Activated CD8-positive, alpha-beta T cell treated with anti-CD3 and anti-CD28 coated beads for 36 hours (primary cell): Measurements from ENCODE around the gene MCF2L2. TPM values are rescaled to one million over a fixed set of nuclear protein-coding genes. Genes with fewer than 3 reads are reported as not detected.

Experiments used
- ATAC-seq: fragments of 200-7000 bp; cut with Tn5 transposase; one replicate; pipeline ENCODE4 v1.10.0; 2021; ENCODE audit warnings: mild to moderate bottlenecking, moderate library complexity
- CTCF ChIA-PET: fragments of 350-600 bp; sonication (Branson Sonifier 250); formaldehyde crosslinking; loops from one replicate; lab custom pipeline; 2021; ENCODE audit warnings: antibody characterized with exemption; lab: Charles Lee
- POLR2A ChIA-PET: fragments of 350-600 bp; sonication (Branson Sonifier 250); formaldehyde crosslinking; loops from one replicate; lab custom pipeline; 2021; ENCODE audit warnings: antibody characterized with exemption; lab: Charles Lee
- DNase-seq: peaks from one replicate; pipeline ENCODE4 v3.0.0-alpha.2; 2020
- H3K27ac Mint-ChIP-seq: one replicate; pipeline ENCODE4 v1.8.0; 2021; ENCODE audit warnings: mild to moderate bottlenecking, mixed read lengths
- H3K27me3 Mint-ChIP-seq: one replicate; pipeline ENCODE4 v1.8.0; 2021; ENCODE audit warnings: mixed read lengths
- H3K36me3 Mint-ChIP-seq: one replicate; pipeline ENCODE4 v1.8.0; 2021; ENCODE audit warnings: low read depth, mixed read lengths
- H3K4me1 Mint-ChIP-seq: one replicate; pipeline ENCODE4 v1.8.0; 2021; ENCODE audit warnings: low read depth, mixed read lengths
- H3K4me3 Mint-ChIP-seq: one replicate; pipeline ENCODE4 v1.8.0; 2021; ENCODE audit warnings: mild to moderate bottlenecking, moderate library complexity, mixed read lengths
- H3K9me3 Mint-ChIP-seq: one replicate; pipeline ENCODE4 v1.8.0; 2021; ENCODE audit warnings: mixed read lengths
- CTCF ChIP-seq: fragments of 200-600 bp; IDR thresholded peaks from one replicate; pipeline ENCODE4 v1.8.0; 2022; ENCODE audit warnings: antibody characterized with exemption, mild to moderate bottlenecking
- intact Hi-C: fragments of 100-400 bp; cut with micrococcal nuclease; formaldehyde crosslinking; loops from one replicate; pipeline ENCODE4 v1.10.0; 2022
- total RNA-seq, 2 experiments: library from RNA; stranded (reverse); gene quantifications; one replicate each; pipeline ENCODE4 v1.2.3, GENCODE V29; 2021

The MCF2L2 gene
- total RNA-seq, 2 experiments from 2014 or later, result 3.5 to 3.7 TPM

GRCh38 chr3:183269345-183269744 is 159.1 kb downstream of the MCF2L2 start:
- no peak for TF ChIP-seq CTCF
- ChIA-PET POLR2A (interaction anchor here (0.7 kb wide), 1 partner anchor 84 kb away, joined by 4 read pairs; no protein-coding TSS in a partner anchor), CTCF (no interaction called here)
- intact Hi-C loops, result loop anchor here (5.0 kb wide), 1 partner anchor 108 kb away; no protein-coding TSS in a partner anchor
- no peak overlapping the region for H3K27ac Mint-ChIP-seq
- H3K36me3 Mint-ChIP-seq, result peaks cover 47% of the 10 kb centered on the region
- DNase-seq (no peak), ATAC-seq (no peak)
- no peaks in the 10 kb centered on the region for H3K9me3 Mint-ChIP-seq
- H3K4me3 Mint-ChIP-seq, result no peak overlapping the region
- no peaks in the 10 kb centered on the region for H3K27me3 Mint-ChIP-seq
- H3K4me1 Mint-ChIP-seq, result peaks cover 36% of the 10 kb centered on the region

GRCh38 chr3:183268366-183268765 is 160.1 kb downstream of the MCF2L2 start:
- no peak for TF ChIP-seq CTCF
- ChIA-PET CTCF (no interaction called here), POLR2A (interaction anchor here (1.5 kb wide), 1 partner anchor 12 kb away, joined by 6 read pairs; no protein-coding TSS in a partner anchor)
- no peak overlapping the region for H3K4me3 Mint-ChIP-seq
- H3K27me3 Mint-ChIP-seq, result no peaks in the 10 kb centered on the region
- DNase-seq, result peak; percentile 35
- no peak for ATAC-seq
- H3K36me3 Mint-ChIP-seq, result peaks cover 44% of the 10 kb centered on the region
- no peaks in the 10 kb centered on the region for H3K9me3 Mint-ChIP-seq
- no peak overlapping the region for H3K27ac Mint-ChIP-seq
- H3K4me1 Mint-ChIP-seq, result peaks cover 33% of the 10 kb centered on the region
- intact Hi-C loops, result loop anchor here (5.0 kb wide), 1 partner anchor 109 kb away; no protein-coding TSS in a partner anchor

- DNase-seq (no peak), ATAC-seq (no peak)
- H3K27ac Mint-ChIP-seq, result no peak overlapping the region
- ChIA-PET POLR2A (interaction anchor here (1.1 to 1.5 kb wide), 2 partner anchors 13 to 17 kb away, joined by 3 to 6 read pairs; no protein-coding TSS in a partner anchor), CTCF (interaction anchor here (3.1 kb wide), 1 partner anchor 115 kb away, joined by 21 read pairs; no protein-coding TSS in a partner anchor)
- no peaks in the 10 kb centered on the region for H3K27me3 Mint-ChIP-seq
- no peak for TF ChIP-seq CTCF
- peaks cover 41% of the 10 kb centered on the region for H3K36me3 Mint-ChIP-seq
- H3K9me3 Mint-ChIP-seq, result no peaks in the 10 kb centered on the region
- H3K4me3 Mint-ChIP-seq, result no peak overlapping the region
- H3K4me1 Mint-ChIP-seq, result peaks cover 28% of the 10 kb centered on the region
- intact Hi-C loops, result loop anchor here (5.0 kb wide), 1 partner anchor 110 kb away; no protein-coding TSS in a partner anchor
These were observed 161.3 kb downstream of the MCF2L2 start for GRCh38 chr3:183267140-183267539.

GRCh38 chr3:183266454-183266853 is 162.0 kb downstream of the MCF2L2 start:
- Mint-ChIP-seq H3K36me3 (peaks cover 39% of the 10 kb centered on the region), H3K9me3 (no peaks in the 10 kb centered on the region), H3K4me3 (no peak overlapping the region), H3K27me3 (no peaks in the 10 kb centered on the region), H3K4me1 (peaks cover 28% of the 10 kb centered on the region), H3K27ac (no peak overlapping the region)
- ATAC-seq, result peak; percentile 67
- peak; percentile 43 for DNase-seq
- intact Hi-C loops, result loop anchor here (1.0 to 5.0 kb wide), 2 partner anchors 19 to 111 kb away; no protein-coding TSS in a partner anchor
- CTCF ChIA-PET, result interaction anchor here (1.2 to 3.1 kb wide), 4 partner anchors 9 to 116 kb away, joined by 3 to 21 read pairs (median 10); no protein-coding TSS in a partner anchor
- POLR2A ChIA-PET, result interaction anchor here (0.6 to 2.0 kb wide), 6 partner anchors 8 to 104 kb away, joined by 3 to 19 read pairs (median 4); partner anchors contain the start of gene B3GNT5
- TF ChIP-seq CTCF, result no peak

GRCh38 chr3:183265834-183266417 is 162.5 kb downstream of the MCF2L2 start:
- TF ChIP-seq CTCF, result no peak
- ATAC-seq (peak; percentile 93), DNase-seq (peak; percentile 80)
- intact Hi-C loops, result loop anchor here (1.0 to 5.0 kb wide), 2 partner anchors 19 to 111 kb away; no protein-coding TSS in a partner anchor
- ChIA-PET POLR2A (interaction anchor here (0.6 to 2.1 kb wide), 11 partner anchors 9 to 114 kb away, joined by 3 to 19 read pairs (median 4); partner anchors contain the start of gene B3GNT5), CTCF (interaction anchor here (1.2 to 3.1 kb wide), 5 partner anchors 9 to 116 kb away, joined by 3 to 21 read pairs (median 7); no protein-coding TSS in a partner anchor)
- Mint-ChIP-seq H3K9me3 (no peaks in the 10 kb centered on the region), H3K36me3 (peaks cover 37% of the 10 kb centered on the region), H3K27ac (no peak overlapping the region), H3K27me3 (no peaks in the 10 kb centered on the region), H3K4me3 (no peak overlapping the region), H3K4me1 (peaks cover 28% of the 10 kb centered on the region)
